ENCODE measurements around the gene FIBCD1.

FIBCD1 gene

GRCh38 chr9:130935648-130936271, 3.3 kb downstream of the FIBCD1 start:
- no peak for DNase-seq

- DNase-seq, result no peak
Measured at GRCh38 chr9:130934702-130935647, 4.1 kb downstream of the FIBCD1 start.

- DNase-seq, result no peak
Measured at GRCh38 chr9:130934246-130934645, 4.8 kb downstream of the FIBCD1 start.

- DNase-seq, result no peak
Measured at GRCh38 chr9:130933114-130934046, 5.7 kb downstream of the FIBCD1 start.

DNA sequence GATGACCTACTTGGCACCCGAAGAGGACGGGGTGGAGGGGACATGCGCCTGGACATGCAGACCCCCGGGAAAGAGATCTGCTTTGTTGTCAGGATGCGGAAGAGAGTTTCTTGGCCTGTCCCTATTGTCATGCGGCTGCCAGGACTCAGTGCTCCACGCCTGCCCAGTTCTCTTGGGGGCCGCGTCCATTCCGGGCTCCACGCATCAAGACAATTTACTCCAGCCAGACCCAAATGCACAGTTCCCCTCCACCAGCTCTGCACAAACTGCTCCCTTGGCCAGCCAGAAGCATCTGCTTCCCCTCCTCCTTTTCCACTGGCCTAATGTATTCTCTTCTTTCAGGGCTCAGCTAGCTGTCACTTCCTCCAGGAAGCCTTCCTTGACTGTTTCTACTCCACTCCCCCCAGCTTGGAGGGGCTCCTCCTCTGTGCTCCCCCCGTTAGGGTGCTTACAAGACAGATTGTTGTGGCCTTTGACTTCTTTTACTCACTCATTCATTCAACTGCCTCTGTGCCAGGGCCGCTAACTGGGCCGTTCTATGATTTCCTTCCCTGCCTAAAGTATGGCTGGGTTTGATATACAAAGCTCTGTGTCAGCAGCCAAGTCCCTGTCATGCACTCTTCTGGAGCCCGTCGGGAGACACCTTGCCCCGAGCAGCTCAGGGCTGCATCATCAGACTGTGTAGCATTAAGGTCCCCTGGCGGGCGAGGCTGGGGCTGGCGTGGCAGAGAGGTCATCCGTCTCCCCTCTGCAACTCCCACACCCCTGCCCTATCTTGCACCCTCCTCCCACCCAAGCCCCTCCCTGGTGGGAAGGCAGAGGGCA, 6.6 kb downstream of the FIBCD1 start:
- DNase-seq, result no peak

DNA sequence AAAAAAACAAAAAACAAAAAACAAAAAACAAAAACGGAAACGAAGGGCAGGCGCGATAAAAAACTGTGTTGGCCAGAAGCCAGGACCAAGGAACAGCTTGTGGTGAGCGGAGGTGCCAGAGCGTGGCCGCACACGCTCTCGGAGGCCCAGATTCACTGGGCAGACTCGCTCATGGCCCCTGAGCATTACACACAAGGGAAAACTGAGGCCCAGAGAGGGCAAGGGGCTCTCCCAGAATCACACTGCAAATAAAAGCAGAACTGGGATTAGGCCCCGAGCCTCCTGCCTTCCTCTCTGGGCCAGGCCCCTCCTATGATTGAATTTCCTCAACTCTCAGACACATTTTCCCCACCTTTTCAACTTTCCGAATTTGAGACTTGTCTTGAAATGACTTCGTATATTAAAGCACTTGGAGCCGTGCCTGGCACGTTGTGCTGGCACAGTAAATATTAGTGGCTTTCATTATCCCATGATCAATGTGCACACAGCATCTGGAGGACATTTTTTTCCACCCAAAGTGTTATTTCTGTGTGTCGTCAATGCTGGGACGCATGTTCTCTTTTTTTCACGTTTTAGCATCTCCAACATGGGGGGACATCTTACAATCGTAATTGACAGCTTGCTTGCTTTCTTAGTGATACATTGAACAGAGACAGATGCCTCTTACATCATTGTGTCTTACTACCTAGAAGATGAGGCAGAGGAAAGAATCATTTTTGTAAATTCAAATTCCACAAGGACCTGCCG, 7.4 kb downstream of the FIBCD1 start:
- no peak for DNase-seq

DNA sequence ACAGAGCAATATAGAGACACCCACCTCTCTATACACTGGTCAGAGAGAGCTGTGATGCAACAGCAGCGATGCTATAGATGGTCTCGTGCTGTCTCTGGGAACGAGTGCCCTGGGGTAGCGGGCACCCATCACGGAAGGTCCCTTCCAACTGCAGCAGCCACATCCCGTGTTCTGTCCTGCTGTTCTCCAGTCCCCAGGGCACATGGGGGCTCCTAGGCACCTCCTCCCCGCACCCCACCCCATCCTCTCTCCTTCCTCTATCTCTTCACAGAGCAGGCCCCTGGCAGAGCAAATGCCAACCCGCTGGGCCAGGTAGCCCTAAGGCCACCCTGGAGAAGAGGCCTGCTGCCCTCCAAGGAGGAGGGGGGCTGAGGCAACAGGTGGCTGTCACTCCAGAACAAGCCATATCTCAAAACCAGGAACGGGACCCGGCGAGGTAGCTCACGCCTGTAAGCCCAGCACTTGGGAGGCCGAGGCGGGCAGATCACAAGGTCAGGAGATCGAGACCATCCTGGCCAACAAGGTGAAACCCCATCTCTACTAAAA, 8.2 kb downstream of the FIBCD1 start:
- DNase-seq, result no peak

GRCh38 chr9:130930132-130930803, 8.8 kb downstream of the FIBCD1 start:
- no peak for DNase-seq

- DNase-seq, result no peak
Measured at GRCh38 chr9:130929571-130930038, 9.4 kb downstream of the FIBCD1 start.

GRCh38 chr9:130927995-130928900, 10.8 kb downstream of the FIBCD1 start:
- DNase-seq, result no peak

DNA sequence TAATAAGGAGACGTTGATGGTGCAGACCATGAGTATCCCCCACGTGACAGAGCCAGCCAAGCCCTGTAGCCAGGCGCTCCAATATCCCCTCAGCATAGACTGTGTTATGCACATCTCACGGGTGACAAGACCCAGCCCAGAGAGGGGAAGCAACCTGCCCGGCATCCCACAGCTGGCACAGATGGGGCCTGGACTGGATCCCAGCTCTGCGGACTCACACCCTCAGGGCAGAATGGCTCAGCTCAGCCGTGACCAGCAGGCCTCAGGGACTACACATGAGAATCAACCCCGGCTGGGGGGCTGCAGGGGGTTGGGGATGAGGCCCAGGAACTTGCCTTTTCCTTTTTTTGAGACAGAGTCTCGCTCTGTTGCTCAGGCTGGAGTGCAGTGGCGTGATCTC, 11.7 kb downstream of the FIBCD1 start:
- DNase-seq, result no peak

GRCh38 chr9:130925050-130925678, 13.9 kb downstream of the FIBCD1 start:
- DNase-seq, result no peak

GRCh38 chr9:130924448-130924788, 14.6 kb downstream of the FIBCD1 start:
- no peak for DNase-seq

DNA sequence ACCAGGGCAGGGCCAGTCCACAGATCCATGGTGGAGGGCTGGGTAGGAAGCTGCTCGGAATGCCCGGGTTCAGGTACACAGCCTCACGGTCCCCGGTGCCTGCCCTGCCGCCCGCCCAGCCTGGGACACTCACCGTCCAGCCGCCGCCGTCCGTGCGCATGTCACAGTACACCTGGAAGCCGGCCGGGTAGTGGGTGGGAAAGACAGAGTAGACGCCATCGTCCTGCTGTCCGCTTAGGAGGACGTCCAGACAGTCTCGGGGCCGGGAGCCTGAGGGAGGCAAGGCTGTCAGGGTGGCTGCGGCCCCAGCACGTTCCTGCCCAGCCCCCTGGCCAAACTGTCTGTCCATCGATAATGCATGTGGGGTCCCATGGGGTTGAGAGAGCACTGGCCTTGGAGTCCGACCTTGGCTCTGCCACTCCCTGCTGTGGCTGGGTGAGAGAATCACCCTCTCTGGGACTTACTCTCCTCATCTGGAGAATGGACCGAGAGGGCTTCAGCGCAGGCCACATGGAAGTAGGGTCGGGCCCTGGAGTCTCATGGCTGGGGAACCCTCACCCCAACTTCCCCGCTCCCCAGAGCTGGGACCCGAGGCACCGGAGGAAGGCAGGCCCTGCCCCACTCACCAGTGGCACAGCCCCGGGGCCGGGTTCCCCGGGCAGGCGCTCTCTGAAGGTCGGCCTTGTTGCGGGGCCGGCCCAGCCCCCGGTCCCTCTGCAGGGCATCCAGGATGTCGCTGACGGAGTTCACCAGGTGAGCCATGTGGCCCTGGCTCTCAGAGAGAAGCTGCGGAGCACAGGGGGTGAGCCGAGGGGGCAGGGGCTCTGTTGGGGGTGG, 15.2 kb downstream of the FIBCD1 start:
- DNase-seq, result no peak

DNA sequence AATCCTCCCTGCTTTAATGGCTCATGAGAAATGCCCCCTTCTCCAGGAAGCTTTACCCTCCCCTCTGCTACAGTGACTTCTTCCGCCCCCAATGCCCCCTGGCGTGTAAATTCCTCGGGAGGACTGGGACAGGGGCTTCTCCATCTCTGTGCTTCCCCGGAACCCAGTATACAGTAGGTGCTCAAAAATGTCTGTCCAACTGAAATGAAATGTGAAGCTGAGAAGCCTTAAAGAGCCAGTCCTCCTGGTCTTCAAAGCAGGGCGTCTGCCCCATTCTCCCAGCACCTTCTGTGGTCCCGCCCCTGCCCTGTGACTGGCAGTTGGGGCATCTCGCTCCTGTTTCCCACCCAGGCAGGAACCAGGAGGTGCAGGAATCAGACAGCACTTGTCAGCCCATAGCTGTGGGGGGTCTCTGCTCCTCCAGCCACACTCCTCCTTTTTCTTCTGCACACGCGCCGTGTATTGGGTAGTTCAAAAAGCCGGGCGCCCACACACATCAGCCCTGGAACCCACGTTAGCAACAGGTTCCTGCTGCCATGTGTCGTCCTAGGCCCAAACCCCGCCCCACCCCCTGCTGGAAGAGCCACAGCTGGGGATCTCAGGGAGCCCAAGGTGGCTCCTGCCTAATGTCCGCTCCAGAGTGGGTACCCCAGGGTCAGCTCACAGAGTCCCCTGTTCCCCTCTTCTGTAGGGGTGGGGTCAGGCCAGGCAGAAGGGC, 16.0 kb downstream of the FIBCD1 start:
- no peak for DNase-seq

DNA sequence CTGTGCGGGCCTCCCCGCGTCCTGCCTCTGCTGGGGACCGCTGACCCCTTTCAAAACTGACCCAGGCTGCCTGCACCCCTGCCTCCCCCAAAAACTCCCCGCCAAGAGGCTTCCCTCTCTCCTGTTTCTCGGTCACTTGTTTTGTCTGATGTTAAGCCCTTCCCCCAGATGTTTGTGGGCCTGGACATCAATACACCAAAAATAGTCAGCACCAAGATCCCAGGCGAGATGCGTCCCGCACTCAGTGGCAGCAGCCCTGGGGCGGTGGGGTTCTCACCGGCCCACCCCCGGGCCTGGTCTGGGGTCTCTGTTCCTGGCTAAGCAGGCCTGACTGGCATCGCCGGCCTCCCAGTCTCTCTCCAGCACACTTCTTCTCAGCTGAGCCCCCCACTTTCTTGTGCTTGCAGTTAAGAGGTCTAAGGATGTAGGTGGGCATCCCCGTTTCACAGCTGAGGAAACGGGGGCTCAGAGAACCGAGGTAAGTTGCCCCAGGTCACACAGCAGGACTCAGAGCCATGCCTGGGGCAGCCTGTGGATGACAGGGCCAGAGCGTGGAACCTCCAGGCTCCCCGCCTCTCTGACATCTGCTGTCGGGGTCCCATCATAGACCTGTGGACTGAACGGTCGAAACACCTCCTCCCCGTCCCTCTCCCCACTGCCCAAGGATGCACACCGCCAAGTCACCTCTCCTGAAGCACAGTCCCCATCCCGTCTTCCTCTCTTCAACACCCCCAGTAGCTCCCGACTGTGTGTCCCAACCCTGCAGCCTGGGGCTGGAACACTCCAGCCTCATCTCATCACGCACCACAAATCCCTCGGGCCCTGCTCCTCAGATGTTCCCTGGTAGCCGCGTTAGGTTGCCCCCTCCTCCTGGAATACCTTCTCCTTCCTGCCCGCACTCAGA, 16.8 kb downstream of the FIBCD1 start:
- DNase-seq, result no peak
